ENCODE results near the gene GALNT18.

GALNT18 gene

DNA sequence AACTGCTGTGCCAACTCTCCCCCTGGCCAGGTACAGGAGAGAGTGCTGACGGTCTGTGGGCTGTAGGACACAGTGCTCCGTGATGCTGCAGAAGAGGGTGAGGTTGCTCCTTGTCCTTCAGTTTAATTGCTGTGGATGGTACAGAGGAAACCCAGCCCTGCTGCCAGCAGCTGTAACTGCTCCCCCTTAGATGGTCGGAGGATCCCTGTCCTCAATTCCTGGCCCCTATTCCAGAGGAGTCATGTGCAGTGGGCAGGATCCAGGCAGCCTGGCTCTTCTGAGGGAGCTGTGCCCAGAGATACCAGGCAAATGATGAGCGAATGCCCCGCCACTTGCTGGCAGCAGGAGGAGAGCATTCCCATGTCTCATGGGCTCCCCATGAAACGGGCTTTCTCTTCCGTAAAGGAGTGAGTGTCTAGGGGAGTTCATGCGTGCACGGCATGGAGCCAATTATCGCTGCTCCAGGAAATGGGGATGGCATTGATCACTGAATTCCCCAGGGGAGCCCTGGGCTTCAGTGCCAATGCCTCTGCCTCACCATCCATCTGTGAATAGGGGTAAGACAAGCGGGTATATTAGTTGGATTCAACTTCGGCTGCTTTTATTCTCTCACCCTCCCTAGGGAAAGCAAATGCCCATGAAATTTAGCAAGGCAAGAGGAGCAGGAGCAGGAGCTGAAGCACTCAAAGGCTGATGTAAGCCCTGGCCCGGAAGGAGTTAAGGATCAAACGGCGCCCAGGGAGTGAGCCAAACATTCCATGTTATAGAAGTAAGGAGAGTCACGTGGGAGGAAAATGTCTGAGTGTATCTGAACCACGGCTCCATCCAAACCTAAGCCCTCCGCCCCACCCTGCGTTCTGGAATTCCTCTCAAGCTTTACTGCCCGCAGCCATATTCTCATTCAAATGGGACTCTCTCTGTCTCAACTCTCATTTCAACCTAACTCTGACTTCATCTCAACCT lies 217.8 kb downstream of the GALNT18 start:
- Histone ChIP-seq H3K4me1 (ENCODE audit: low read length) (no peaks in the 10 kb centered on the region), H2AFZ (ENCODE audit: low read length) (no peak overlapping the region), H3F3A (ENCODE audit: insufficient read depth, low read length) (no peaks in the 10 kb centered on the region), H3K79me2 (ENCODE audit: low read length) (no peaks in the 10 kb centered on the region), H3K9me3 (replicated peaks; ENCODE audit: insufficient read depth, low read length) (no peaks in the 10 kb centered on the region), H3K4me3 (ENCODE audit: low read length) (no peak overlapping the region), H3K36me3 (replicated peaks; ENCODE audit: insufficient read depth, low read length) (no peaks in the 10 kb centered on the region), H3K9me2 (replicated peaks; ENCODE audit: insufficient read depth, low read length) (no peaks in the 10 kb centered on the region), H4K20me1 (ENCODE audit: insufficient read depth, low read length) (no peaks in the 10 kb centered on the region), H3K9ac (ENCODE audit: low read length) (no peak overlapping the region), H3K27me3 (replicated peaks; ENCODE audit: insufficient read depth, low read length) (no peaks in the 10 kb centered on the region), H3K4me2 (ENCODE audit: low read depth, low read length) (no peak overlapping the region), H3K27ac (ENCODE audit: low read length) (no peak overlapping the region)
- no peak for TF ChIP-seq EZH2phosphoT487 (IDR thresholded peaks at IDR 0.05; ENCODE audit: low read length)
- TF ChIP-seq, protein P1, sequence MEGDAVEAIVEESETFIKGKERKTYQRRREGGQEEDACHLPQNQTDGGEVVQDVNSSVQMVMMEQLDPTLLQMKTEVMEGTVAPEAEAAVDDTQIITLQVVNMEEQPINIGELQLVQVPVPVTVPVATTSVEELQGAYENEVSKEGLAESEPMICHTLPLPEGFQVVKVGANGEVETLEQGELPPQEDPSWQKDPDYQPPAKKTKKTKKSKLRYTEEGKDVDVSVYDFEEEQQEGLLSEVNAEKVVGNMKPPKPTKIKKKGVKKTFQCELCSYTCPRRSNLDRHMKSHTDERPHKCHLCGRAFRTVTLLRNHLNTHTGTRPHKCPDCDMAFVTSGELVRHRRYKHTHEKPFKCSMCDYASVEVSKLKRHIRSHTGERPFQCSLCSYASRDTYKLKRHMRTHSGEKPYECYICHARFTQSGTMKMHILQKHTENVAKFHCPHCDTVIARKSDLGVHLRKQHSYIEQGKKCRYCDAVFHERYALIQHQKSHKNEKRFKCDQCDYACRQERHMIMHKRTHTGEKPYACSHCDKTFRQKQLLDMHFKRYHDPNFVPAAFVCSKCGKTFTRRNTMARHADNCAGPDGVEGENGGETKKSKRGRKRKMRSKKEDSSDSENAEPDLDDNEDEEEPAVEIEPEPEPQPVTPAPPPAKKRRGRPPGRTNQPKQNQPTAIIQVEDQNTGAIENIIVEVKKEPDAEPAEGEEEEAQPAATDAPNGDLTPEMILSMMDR (IDR thresholded peaks at IDR 0.05; ENCODE audit: low read length), result no peak
- TF ChIP-seq EZH2 (optimal IDR thresholded peaks at IDR 0.05; ENCODE audit: low read depth, low read length), result no peak
- DNase-seq, result no peak

DNA sequence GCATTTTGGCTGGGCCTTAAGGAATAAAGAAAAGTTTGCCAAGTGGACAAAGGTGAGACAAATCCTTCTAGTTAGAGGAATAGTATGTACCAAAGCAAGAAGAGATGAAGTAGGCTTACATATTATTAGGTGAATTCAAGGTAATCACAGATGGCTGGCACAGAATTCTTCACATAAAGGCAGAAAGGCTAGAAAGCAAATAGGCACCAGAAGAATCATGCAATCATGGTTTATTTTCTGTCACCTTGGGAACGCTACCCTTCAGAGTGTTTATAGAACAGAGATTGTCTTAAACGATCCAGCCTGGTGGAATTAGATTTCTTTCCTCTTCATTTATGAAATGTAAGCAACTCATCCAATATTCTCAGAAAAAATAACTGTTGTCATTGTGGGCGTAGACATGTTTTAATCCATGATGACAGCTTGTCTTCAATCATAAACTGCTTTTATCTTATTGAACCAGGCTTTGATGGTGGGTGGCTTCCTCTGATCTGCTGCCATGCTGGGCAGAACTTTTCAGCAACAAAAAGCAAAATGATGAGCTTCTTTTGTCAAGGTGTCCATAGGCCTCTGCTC lies 219.8 kb downstream of the GALNT18 start:
- no peak overlapping the region for H2AFZ ChIP-seq (ENCODE audit: low read length)
- no peaks in the 10 kb centered on the region for H3K27me3 ChIP-seq (replicated peaks; ENCODE audit: insufficient read depth, low read length)

DNA sequence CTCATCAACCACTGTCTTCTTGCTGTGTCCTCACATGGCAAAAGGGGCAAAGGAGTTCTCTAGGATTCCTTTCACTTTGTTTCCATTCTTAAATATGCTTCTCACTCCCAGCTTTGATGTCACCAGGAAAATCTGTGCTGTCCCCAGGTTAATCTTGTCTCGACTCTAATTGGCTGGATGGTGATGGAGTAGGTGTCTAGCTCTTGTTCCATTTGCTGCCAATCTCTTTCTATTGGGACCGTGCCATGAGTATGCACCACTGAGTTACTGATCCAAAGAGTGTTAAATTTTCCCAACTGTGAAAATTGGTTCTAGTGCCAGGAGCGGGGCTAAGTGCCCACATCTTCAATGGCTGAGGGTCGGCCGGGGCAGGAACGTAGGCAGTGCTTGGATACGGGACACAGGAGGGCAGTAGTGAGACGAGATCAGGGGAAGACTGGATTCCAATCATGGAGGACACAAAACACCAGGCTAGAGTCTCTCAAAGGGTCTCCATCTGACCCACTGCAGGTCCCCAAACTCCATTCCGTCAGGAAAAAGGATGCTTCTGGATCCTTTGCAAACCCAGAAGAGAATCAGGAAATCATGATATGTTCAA lies 221.1 kb downstream of the GALNT18 start:
- Histone ChIP-seq H2AFZ (ENCODE audit: low read length) (no peak overlapping the region), H3K4me1 (ENCODE audit: low read length) (no peaks in the 10 kb centered on the region), H4K20me1 (ENCODE audit: insufficient read depth, low read length) (no peaks in the 10 kb centered on the region), H3F3A (ENCODE audit: insufficient read depth, low read length) (no peaks in the 10 kb centered on the region), H3K4me3 (ENCODE audit: low read length) (no peak overlapping the region), H3K9me3 (replicated peaks; ENCODE audit: insufficient read depth, low read length) (no peaks in the 10 kb centered on the region), H3K4me2 (ENCODE audit: low read depth, low read length) (no peak overlapping the region), H3K36me3 (replicated peaks; ENCODE audit: insufficient read depth, low read length) (no peaks in the 10 kb centered on the region), H3K9me2 (replicated peaks; ENCODE audit: insufficient read depth, low read length) (no peaks in the 10 kb centered on the region), H3K27ac (ENCODE audit: low read length) (no peak overlapping the region), H3K79me2 (ENCODE audit: low read length) (no peaks in the 10 kb centered on the region), H3K27me3 (replicated peaks; ENCODE audit: insufficient read depth, low read length) (no peaks in the 10 kb centered on the region), H3K9ac (ENCODE audit: low read length) (no peak overlapping the region)
- DNase-seq, result no peak
- TF ChIP-seq EZH2 (optimal IDR thresholded peaks at IDR 0.05; ENCODE audit: low read depth, low read length) (no peak), EZH2phosphoT487 (IDR thresholded peaks at IDR 0.05; ENCODE audit: low read length) (no peak)
- TF ChIP-seq, protein P1 (IDR thresholded peaks at IDR 0.05; ENCODE audit: low read length), result no peak

More for the DNA sequence above, 219.8 kb downstream of the GALNT18 start:
- Histone ChIP-seq H3K9me3 (replicated peaks; ENCODE audit: insufficient read depth, low read length) (no peaks in the 10 kb centered on the region), H3K79me2 (ENCODE audit: low read length) (no peaks in the 10 kb centered on the region), H3F3A (ENCODE audit: insufficient read depth, low read length) (no peaks in the 10 kb centered on the region), H3K9ac (ENCODE audit: low read length) (no peak overlapping the region), H3K4me2 (ENCODE audit: low read depth, low read length) (no peak overlapping the region), H3K27ac (ENCODE audit: low read length) (no peak overlapping the region), H3K9me2 (replicated peaks; ENCODE audit: insufficient read depth, low read length) (no peaks in the 10 kb centered on the region), H4K20me1 (ENCODE audit: insufficient read depth, low read length) (no peaks in the 10 kb centered on the region), H3K36me3 (replicated peaks; ENCODE audit: insufficient read depth, low read length) (no peaks in the 10 kb centered on the region), H3K4me3 (ENCODE audit: low read length) (no peak overlapping the region), H3K4me1 (ENCODE audit: low read length) (no peaks in the 10 kb centered on the region)
- DNase-seq, result no peak
- TF ChIP-seq EZH2phosphoT487 (IDR thresholded peaks at IDR 0.05; ENCODE audit: low read length), result no peak
- no peak for TF ChIP-seq EZH2 (optimal IDR thresholded peaks at IDR 0.05; ENCODE audit: low read depth, low read length)
- TF ChIP-seq, protein P1 (IDR thresholded peaks at IDR 0.05; ENCODE audit: low read length), result no peak
